HepG2 (cell line): ENCODE results near the gene ZNF547. TPM values are rescaled to one million over a fixed set of nuclear protein-coding genes. Genes with fewer than 3 reads are reported as not detected.
A peak's percentile ranks its signal among the peaks of the same experiment; 100 is the strongest.

Source experiments
- IKZF4 ChIP-seq: sonication (generic); formaldehyde crosslinking; IDR thresholded peaks from 2 replicates; pipeline ENCODE4 v1.5.1; 2020; ENCODE audit warnings: borderline replicate concordance, mild to moderate bottlenecking, low read depth, missing genetic modification reagents; ENCODE audit errors: not compliant biosample characterization
- SIN3B ChIP-seq: fragments of 150-350 bp; IDR thresholded peaks from 2 replicates; pipeline ENCODE4 v1.6.1; 2014; ENCODE audit warnings: low read length
- TGIF2 ChIP-seq: IDR thresholded peaks from 2 replicates; pipeline ENCODE4 v1.6.1; 2016; ENCODE audit warnings: control low read depth, missing compliant biosample characterization
- ZNF614 ChIP-seq: IDR thresholded peaks from 2 replicates; pipeline ENCODE4 v1.6.1; 2018; ENCODE audit warnings: missing biosample characterization, missing genetic modification reagents, inconsistent platforms, borderline replicate concordance
- polyA plus RNA-seq, 8 experiments: library from polyadenylated mRNA; depleted of rRNA in 3 of 8; stranded (reverse) in 7 of 8; unstranded in 1 of 8; fragments of >200 nt; fragmentation: Illumina TruSeq in 4 of 8; extraction: Trizol in 4 of 8; gene quantifications; 2 replicates each; pipeline versions ENCODE4 v1.2.1 to v1.2.3, GENCODE V29; 2011 to 2016; ENCODE audit warnings: low read depth in 4 of 8, missing spikeins in 1 of 8, mixed read lengths in 1 of 8; ENCODE audit not compliant: insufficient read depth in 1 of 8
- total RNA-seq, 5 experiments: library from RNA; depleted of rRNA; stranded (reverse); fragments of >200 nt; fragmentation: Illumina TruSeq; extraction: Trizol; gene quantifications; 2 replicates each; pipeline ENCODE4 v1.2.3, GENCODE V29; 2016; ENCODE audit warnings: low read depth in 1 of 5
- TF ChIP-seq, protein P1 (sequence below): sonication (generic); formaldehyde crosslinking; IDR thresholded peaks from 2 replicates; pipeline ENCODE4 v1.4.0; 2020; ENCODE audit warnings: mild to moderate bottlenecking, missing genetic modification reagents, borderline replicate concordance
- TF ChIP-seq, protein P2 (sequence below): IDR thresholded peaks from 2 replicates; pipeline ENCODE4 v1.6.1; 2016; ENCODE audit warnings: low read depth
- TF ChIP-seq, protein P3 (sequence below): sonication (generic); formaldehyde crosslinking; IDR thresholded peaks from 2 replicates; pipeline ENCODE4 v1.5.1; 2020; ENCODE audit warnings: mild to moderate bottlenecking, missing genetic modification reagents
- TF ChIP-seq, protein P4 (sequence below): sonication (generic); formaldehyde crosslinking; IDR thresholded peaks from 2 replicates; pipeline ENCODE4 v1.8.0; 2022; ENCODE audit warnings: mild to moderate bottlenecking, missing genetic modification reagents, moderate library complexity
- TF ChIP-seq, protein P5 (sequence below): sonication (generic); formaldehyde crosslinking; IDR thresholded peaks from 2 replicates; pipeline ENCODE4 v1.5.1; 2020; ENCODE audit warnings: missing genetic modification reagents, mild to moderate bottlenecking, borderline replicate concordance
- TF ChIP-seq, protein P6 (sequence below): sonication (generic); formaldehyde crosslinking; IDR thresholded peaks from 2 replicates; pipeline ENCODE4 v1.4.0; 2020; ENCODE audit warnings: mild to moderate bottlenecking, missing genetic modification reagents

The ZNF547 gene
- total and polyA plus RNA-seq, 2 of the 13 experiments (the other 11 are each of a cell fraction or from before 2014, with no cell fraction given): 2.0 to 2.6 TPM

DNA sequence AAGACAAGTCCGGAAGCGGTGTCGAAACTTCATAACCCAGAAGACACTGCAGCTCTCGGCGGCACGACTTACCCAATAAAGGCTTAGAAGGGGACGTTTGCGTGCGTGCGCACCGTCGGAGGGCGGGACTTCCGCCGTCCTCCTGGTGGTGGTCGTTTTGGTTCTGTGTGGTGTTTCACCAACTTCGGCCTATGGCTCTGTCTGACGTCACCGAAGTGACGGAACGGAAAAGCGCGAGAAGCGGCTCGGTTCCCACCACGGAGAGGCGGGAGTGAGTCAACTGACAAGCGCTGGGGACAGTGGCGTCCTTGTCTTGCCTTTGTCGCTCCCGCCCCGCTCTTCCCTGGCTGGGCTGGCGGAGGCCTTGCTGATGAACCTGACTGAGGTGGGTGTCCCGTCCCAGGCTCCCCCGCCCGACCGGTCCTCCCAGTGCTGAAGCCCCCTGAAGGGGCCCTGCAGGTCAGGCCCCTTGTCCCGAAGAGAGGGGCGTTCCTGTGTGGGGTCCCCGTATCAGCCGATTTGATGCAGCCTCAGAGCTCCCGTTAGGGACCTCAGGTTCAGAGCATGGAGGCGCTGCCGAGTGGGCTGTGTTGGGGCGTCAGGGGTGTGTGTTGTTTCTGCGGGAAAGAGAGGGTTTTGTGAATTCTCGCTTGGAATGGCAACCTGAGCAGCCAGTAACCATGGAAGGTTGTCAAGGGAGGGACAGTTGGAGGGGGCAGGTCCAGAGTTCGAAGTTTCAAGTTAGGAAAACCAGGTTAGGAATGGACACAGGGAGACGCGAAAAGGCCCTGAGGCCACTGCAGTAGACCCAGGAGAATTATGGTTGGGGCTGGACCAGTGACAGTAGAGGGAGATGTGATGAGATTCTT is 26.6 kb downstream of the ZNF547 start, which contains the start of gene ZNF548 (continued):
- TF ChIP-seq, protein P1, sequence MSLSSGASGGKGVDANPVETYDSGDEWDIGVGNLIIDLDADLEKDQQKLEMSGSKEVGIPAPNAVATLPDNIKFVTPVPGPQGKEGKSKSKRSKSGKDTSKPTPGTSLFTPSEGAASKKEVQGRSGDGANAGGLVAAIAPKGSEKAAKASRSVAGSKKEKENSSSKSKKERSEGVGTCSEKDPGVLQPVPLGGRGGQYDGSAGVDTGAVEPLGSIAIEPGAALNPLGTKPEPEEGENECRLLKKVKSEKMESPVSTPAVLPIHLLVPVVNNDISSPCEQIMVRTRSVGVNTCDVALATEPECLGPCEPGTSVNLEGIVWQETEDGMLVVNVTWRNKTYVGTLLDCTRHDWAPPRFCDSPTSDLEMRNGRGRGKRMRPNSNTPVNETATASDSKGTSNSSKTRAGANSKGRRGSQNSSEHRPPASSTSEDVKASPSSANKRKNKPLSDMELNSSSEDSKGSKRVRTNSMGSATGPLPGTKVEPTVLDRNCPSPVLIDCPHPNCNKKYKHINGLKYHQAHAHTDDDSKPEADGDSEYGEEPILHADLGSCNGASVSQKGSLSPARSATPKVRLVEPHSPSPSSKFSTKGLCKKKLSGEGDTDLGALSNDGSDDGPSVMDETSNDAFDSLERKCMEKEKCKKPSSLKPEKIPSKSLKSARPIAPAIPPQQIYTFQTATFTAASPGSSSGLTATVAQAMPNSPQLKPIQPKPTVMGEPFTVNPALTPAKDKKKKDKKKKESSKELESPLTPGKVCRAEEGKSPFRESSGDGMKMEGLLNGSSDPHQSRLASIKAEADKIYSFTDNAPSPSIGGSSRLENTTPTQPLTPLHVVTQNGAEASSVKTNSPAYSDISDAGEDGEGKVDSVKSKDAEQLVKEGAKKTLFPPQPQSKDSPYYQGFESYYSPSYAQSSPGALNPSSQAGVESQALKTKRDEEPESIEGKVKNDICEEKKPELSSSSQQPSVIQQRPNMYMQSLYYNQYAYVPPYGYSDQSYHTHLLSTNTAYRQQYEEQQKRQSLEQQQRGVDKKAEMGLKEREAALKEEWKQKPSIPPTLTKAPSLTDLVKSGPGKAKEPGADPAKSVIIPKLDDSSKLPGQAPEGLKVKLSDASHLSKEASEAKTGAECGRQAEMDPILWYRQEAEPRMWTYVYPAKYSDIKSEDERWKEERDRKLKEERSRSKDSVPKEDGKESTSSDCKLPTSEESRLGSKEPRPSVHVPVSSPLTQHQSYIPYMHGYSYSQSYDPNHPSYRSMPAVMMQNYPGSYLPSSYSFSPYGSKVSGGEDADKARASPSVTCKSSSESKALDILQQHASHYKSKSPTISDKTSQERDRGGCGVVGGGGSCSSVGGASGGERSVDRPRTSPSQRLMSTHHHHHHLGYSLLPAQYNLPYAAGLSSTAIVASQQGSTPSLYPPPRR (CRISPR knock-in tag): no peak
- TF ChIP-seq, protein P2, sequence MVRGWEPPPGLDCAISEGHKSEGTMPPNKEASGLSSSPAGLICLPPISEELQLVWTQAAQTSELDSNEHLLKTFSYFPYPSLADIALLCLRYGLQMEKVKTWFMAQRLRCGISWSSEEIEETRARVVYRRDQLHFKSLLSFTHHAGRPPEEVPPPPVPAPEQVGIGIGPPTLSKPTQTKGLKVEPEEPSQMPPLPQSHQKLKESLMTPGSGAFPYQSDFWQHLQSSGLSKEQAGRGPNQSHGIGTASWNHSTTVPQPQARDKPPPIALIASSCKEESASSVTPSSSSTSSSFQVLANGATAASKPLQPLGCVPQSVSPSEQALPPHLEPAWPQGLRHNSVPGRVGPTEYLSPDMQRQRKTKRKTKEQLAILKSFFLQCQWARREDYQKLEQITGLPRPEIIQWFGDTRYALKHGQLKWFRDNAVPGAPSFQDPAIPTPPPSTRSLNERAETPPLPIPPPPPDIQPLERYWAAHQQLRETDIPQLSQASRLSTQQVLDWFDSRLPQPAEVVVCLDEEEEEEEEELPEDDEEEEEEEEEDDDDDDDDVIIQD (CRISPR knock-in tag): peak; percentile 56; the same call in 1 of the 2 replicates
- TF ChIP-seq, protein P3, sequence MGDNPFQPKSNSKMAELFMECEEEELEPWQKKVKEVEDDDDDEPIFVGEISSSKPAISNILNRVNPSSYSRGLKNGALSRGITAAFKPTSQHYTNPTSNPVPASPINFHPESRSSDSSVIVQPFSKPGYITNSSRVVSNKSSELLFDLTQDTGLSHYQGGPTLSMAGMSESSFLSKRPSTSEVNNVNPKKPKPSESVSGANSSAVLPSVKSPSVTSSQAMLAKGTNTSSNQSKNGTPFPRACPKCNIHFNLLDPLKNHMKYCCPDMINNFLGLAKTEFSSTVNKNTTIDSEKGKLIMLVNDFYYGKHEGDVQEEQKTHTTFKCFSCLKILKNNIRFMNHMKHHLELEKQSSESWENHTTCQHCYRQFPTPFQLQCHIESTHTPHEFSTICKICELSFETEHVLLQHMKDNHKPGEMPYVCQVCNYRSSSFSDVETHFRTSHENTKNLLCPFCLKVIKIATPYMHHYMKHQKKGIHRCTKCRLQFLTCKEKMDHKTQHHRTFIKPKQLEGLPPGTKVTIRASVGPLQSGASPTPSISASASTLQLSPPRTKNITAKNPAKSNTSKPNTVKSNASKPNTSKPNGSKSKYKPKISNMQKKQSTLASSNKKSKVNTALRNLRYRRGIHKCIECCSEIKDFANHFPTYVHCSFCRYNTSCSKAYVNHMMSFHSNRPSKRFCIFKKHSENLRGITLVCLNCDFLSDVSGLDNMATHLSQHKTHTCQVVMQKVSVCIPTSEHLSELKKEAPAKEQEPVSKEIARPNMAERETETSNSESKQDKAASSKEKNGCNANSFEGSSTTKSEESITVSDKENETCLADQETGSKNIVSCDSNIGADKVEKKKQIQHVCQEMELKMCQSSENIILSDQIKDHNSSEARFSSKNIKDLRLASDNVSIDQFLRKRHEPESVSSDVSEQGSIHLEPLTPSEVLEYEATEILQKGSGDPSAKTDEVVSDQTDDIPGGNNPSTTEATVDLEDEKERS (CRISPR knock-in tag): peak; percentile 87
- TF ChIP-seq, protein P4, sequence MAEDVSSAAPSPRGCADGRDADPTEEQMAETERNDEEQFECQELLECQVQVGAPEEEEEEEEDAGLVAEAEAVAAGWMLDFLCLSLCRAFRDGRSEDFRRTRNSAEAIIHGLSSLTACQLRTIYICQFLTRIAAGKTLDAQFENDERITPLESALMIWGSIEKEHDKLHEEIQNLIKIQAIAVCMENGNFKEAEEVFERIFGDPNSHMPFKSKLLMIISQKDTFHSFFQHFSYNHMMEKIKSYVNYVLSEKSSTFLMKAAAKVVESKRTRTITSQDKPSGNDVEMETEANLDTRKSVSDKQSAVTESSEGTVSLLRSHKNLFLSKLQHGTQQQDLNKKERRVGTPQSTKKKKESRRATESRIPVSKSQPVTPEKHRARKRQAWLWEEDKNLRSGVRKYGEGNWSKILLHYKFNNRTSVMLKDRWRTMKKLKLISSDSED (CRISPR knock-in tag): no peak
- TF ChIP-seq SIN3B: no peak
- TF ChIP-seq TGIF2 (CRISPR knock-in tag): peak; percentile 78
- TF ChIP-seq ZNF614: 0 out of 2 replicates have a peak, but pooled peaks have one; percentile 62
- TF ChIP-seq, protein P5, sequence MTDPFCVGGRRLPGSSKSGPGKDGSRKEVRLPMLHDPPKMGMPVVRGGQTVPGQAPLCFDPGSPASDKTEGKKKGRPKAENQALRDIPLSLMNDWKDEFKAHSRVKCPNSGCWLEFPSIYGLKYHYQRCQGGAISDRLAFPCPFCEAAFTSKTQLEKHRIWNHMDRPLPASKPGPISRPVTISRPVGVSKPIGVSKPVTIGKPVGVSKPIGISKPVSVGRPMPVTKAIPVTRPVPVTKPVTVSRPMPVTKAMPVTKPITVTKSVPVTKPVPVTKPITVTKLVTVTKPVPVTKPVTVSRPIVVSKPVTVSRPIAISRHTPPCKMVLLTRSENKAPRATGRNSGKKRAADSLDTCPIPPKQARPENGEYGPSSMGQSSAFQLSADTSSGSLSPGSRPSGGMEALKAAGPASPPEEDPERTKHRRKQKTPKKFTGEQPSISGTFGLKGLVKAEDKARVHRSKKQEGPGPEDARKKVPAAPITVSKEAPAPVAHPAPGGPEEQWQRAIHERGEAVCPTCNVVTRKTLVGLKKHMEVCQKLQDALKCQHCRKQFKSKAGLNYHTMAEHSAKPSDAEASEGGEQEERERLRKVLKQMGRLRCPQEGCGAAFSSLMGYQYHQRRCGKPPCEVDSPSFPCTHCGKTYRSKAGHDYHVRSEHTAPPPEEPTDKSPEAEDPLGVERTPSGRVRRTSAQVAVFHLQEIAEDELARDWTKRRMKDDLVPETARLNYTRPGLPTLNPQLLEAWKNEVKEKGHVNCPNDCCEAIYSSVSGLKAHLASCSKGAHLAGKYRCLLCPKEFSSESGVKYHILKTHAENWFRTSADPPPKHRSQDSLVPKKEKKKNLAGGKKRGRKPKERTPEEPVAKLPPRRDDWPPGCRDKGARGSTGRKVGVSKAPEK (CRISPR knock-in tag): no peak
- TF ChIP-seq, protein P6, sequence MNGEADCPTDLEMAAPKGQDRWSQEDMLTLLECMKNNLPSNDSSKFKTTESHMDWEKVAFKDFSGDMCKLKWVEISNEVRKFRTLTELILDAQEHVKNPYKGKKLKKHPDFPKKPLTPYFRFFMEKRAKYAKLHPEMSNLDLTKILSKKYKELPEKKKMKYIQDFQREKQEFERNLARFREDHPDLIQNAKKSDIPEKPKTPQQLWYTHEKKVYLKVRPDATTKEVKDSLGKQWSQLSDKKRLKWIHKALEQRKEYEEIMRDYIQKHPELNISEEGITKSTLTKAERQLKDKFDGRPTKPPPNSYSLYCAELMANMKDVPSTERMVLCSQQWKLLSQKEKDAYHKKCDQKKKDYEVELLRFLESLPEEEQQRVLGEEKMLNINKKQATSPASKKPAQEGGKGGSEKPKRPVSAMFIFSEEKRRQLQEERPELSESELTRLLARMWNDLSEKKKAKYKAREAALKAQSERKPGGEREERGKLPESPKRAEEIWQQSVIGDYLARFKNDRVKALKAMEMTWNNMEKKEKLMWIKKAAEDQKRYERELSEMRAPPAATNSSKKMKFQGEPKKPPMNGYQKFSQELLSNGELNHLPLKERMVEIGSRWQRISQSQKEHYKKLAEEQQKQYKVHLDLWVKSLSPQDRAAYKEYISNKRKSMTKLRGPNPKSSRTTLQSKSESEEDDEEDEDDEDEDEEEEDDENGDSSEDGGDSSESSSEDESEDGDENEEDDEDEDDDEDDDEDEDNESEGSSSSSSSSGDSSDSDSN: peak; percentile 64
- TF ChIP-seq IKZF4 (CRISPR knock-in tag): no peak
